Putamen (tissue), 1 donor: ENCODE results near the gene GAL.
"Not testable (repeated sequence)": the region's sequence is repeated elsewhere in the genome, so short reads cannot be mapped to it uniquely, and the experiment has no call there.

Experiments
- DNase-seq: peaks from one replicate; pipeline ENCODE4 v3.0.0-alpha.2; 2016; ENCODE audit warnings: low spot score

The GAL gene, protein sequence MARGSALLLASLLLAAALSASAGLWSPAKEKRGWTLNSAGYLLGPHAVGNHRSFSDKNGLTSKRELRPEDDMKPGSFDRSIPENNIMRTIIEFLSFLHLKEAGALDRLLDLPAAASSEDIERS

DNA sequence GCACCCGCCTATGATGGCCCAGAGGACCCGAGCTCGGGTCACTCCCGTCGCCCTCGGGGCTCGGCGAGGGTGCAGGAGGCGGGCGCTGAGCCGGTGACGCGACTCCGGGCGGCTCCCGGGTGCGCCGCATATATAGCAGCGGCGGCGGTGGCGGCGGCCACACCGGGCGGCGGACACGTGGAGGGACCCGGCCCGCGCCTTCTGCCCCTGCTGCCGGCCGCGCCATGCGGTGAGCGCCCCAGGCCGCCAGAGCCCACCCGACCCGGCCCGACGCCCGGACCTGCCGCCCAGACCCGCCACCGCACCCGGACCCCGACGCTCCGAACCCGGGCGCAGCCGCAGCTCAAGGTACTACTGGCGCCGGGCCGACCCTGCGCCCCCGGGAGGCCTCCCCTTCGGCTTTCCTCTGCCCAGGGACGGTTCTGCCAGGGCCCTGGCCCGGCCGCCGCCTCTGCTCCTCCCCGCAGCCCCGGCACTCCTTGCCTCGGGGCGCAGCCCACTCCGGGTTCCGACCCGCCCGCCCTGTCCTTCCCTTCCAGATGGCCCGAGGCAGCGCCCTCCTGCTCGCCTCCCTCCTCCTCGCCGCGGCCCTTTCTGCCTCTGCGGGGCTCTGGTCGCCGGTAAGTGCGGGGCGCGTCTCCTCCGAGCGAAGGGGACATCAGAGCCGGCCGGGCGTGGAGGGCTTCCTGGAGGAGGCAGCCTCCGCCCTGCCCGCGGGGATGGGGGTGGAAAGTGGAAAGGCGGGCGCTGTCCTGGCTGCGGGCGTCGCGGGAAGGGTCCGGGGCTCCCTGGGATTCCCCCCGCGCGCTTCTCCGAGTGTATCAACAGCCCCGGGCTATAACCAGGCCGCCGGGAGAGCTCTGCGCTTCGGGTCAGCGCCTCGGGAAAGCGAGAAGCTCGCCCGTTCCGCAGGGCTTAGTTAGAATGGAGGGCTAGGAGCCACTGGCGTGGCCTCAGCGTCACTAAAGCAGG lies at the start of gene GAL:
Gene GAL, plus strand, starts transcription at position 160 of the 972 bp plus-strand sequence. Its CDS starts 380 bp downstream, at position 540.
- no peak for DNase-seq

DNA sequence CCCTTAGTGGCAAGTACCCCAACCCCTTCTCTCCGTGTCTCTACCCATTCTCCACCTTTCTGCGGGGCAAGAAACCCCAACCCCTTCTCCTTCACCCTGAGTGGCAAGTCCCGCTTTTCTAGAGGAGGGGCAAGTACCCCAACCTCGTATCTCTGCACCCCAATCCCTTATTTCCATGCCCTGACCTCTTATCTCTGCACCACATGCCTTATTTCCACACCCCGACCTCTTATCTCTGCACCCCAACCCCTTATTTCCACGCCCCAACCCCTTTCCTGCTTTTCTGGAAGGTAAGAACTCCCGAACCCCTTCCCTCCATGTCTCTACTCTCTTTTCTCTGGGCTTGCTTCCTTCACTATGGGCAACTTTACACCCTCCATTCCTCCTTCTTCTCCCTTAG lies 49.7 kb upstream of the GAL start:
- DNase-seq: not testable (repeated sequence)

DNA sequence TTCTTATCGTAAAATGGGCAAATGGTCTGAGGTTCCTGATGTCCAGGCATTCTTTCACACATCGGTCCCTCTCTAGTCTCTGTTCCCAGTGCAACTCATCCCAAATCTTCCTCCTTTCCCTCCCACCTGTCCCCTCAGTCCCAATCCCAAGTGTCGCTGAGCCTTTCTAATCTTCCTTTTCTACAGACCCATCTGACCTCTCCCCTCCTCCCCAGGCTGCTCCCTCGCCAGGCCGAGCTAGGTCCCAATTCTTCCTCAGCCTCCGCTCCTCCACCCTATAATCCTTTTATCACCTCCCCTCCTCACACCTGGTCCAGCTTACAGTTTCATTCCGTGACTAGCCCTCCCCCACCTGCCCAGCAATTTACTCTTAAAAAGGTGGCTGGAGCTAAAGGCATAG lies 49.2 kb upstream of the GAL start:
- not testable (repeated sequence) for DNase-seq

DNA sequence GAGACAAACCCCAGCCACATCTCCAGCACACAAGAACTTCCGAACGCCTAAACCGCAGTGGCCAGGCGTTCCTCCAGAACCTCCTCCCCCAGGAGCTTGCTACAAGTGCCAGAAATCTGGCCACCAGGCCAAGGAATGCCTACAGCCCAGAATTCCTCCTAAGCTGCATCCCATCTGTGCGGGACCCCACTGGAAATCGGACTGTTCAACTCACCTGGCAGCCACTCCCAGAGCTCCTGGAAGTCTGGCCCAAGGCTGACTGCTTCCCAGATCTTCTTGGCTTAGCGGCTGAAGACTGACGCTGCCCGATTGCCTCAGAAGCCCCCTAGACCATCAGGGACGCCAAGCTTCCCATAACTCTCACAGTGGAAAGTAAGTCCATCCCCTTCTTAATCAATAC lies 48.5 kb upstream of the GAL start:
- DNase-seq: not testable (repeated sequence)

DNA sequence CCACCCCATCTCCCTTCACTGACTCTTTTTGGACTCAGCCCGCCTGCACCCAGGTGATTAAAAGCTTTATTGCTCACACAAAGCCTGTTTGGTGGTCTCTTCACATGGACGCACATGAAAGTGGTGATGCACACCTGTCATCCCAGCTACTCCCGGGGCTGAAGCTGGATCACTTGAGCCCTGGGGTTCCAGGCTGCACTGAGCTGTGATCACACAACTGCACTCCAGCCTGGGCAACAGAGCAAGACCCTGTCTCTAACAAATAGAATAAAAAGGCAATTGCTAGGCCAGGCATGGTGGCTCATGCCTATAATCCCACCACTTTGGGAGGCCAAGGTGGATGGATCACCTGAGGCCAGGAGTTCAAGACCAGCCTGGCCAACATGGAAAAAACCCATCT lies 45.0 kb upstream of the GAL start:
- DNase-seq: not testable (repeated sequence)

DNA sequence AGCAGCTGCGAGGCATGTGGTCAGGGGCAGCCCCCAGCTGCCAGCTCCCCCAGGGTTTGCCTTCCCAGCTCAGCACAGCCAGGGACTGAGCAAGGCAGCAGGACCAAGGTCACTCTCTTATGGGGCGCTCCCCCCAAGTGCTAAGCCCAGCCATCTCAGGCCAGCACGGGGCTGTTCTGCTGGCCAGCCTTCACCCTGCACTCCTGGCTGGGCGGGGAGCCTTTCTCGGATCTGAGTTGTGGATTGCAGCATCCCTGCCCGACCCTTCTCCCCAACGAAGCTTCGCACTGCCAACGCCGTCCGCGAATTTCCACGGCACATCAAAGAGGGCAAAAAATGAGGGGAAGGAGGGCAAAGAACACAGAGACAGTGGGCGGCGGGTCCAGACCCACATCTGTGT lies 42.5 kb upstream of the GAL start:
- DNase-seq: no peak

DNA sequence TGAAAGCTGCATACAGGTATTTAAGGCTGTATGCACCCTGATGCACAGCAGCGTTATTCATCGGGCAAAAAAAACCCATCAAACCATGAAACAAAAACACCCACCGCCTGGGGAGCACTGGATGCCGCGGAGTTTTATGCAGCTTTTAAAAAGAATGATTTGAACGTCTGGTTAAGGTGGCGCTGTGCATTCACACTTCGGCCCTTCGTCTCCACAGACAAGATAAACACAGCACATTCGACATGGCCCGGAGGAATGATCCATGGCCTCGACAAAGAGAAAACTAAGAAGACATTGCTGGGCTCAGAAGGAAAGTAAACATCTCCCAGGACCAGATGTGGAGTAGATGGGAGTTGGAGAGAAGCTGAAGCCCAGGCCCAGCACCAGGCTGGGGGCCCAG lies 40.8 kb upstream of the GAL start:
- no peak for DNase-seq

DNA sequence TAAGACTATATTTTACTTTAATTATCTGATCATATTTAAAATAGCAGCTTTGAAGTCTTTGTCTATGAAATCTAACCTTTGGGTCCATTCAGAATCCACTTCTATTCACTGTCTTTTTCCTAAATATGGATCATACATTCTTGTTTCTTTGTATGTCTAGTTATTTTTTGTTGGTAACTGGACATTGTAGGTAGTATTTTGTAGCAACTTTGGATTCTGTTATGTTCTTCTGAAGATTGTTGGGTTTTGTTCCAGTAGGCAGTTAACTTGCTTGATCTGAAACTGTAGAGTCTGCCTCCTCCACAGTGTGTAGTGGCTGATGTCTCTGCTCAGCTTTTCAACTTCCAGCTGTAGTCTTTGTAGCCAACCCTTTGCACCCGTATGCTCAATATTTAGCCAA lies 37.5 kb upstream of the GAL start:
- no peak for DNase-seq

DNA sequence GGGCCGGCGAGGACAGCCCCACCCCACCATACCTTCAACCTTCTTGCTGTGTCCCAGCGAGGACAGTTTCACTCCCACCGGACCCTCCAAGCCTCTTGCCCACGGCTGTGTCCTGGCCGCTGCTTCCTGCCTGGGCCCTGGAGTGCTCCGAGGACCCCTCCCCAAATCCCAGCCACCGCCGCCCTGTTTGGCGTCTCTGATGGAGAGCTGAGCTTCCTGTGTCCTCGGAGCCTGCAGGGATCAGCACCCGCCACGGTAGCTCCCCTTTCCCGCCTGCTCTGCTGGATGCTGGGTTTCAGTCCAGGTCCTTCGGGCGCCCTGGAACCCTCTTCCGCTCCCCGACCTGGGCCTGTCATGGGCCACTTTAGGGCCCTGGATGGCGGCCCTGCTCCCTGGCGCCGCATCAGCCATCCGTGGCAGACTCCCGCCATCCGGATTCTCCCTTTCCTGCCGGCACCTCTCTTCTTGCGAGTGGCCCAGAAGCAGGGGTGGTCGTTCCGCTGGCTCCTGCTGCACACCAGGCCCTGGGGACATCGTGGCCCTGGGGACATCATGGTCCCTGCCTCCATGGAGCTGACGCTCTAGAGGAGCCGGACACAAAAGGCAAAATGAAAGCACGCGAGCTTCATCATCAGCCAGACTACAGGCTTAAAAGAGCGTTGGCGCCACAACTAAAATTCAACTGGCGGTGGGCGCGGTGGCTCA lies 34.3 kb upstream of the GAL start:
- DNase-seq: no peak

DNA sequence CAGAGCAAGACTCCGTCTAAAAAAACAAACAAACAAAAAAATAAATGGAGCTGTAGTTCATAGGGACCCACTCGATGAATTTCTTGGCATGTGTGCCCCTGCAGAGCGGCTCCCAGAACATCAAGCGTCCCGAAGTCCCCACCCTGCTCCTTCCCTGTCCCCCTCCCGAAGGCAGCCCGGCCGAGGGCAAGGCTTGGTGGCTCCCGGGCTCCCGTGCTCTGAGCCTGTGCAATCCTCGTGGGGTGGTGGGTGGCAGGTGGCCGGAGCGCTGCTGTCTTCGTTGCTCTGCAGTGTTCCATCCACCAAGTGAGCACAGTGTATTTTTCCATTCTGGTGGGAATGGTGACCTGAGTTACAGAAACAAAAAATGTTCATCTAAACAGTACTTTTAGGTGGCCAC lies 33.5 kb upstream of the GAL start:
- no peak for DNase-seq

DNA sequence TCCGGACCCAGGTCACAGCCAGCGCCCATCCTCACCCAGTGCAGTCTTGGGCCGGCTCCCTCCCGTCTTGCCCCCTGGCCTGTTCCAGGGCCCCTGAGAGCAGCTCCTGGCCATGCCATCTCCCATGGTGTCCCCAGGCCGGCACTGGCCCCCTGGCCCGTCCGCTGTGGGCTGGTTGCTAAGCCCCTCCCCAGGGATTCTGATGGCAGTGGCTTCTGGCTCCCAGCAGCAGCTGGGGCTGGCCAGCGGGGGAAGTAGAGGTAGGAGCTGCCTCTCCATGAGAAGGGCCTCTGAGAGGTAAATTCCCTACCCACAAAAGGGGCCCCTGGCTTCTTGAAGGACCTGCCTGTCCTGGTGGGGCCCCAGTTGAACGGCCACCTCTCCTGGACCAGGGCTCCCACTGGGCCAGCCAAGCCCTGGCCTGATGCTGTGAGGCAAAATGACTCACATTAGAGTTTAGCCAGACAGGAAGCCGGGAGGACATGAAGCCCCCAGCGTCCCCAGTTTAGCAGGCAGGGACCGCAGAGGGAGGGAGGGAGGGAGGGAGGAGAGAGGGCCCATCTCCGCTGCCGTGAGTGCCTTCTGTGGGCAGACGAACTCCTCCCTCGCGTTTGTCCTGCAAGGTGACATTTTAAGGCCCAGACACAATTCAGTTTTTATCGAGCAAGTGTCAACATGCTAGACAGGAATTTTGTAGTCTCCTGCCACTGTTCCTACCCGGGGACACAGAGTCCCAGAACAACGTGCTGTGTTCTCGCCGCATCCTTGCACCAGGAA lies 32.9 kb upstream of the GAL start:
- DNase-seq: no peak

DNA sequence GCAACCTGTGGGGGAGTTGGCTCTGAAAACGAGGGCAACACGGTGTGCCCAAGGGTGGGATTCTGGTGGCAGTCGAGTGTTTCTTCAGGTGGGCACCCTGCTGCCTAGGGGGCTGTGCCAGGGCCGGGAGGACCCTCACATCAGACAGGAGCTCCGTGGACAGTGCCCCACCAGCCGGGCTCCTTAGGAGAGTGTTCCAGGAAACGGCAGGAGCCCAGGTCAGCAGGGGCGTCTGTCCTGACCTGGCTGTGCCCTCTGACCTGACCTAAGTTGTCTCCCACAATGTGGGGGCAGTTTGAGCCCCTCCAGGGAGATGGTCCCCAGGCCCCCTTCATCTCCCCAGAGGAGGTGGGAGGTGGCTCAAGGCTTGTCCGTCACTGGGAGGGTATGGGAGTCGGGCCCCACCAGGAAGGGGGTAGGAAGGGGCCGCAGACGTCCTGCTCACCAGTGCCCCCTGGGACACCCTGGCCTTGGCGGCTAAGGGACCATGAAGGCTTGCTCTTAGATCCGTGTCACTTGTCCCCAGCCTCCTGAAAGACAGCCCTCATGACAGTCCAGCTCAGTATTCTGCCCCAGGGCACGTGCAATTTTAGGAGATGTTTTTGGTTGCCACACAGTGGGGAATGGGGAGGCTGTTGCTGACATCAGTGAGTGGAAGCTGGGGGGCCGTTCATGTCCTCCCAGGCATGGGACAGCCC lies 32.2 kb upstream of the GAL start:
- no peak for DNase-seq

DNA sequence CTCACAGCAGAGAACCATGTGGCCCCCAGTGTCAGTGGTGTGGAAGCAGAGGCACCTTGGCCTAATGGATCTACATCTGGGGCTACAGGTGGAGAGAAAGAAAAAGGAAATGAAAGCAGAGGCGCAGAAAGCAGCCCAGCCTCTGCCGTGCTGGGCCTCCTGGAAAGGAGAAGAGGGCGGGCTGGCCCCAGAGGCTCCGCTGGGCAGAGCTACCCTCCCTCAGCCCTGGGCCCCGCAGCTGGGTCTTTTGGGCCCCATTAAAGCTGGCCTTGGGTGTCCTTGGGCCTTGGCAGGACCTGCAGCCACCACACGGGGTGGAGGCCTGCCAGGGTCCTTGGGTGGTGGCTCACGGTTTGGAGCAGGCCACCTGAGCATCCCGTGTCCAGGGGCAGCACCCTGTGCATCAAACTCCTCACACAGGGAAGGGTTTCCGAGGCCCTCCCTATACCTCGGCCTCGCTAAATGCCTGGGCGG lies 31.6 kb upstream of the GAL start:
- no peak for DNase-seq

DNA sequence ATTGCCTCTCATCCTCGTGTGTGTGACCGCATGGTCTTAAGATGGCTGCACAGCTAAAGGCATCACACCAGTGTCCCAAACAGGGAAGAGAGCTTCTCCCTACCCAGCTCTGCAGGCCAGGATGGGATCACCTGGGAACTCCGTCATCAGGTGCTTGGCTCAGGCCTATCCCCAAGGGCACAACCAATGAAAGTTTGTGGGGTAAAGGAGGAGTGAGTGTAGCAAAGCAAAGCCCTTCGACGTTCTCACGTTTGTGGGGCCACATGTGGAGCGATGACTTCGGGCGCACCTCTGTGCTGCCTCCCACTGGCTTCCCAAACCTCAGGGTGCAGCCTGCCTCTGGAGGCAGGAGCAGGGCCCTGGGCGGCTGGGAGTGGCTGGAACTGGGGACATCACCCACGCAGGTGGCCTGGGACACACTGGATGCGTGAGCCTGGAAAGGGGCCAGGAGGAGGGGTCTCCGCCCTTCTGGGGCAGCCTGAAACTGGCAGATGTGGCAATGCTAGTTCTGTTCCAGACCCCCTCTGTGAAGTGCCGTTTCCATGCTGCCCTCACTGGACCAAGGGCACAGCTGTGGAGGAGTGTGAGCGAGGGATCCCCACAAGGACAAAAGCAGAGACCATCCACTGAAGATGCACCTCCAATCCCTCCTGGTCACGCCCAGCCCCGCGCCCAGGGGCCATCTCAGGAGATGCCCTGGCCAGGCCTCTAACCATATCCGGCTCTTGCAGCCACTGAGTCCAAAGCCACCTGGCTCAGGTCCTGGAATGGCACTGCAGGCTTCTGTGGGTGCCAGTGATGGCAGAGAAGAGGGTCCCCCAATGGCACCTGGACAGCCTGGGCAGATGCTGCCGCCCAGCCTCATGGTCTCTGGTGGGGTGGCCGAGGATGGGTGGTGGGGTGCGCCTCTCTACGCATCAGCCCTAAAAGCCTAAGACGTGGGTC lies 30.6 kb upstream of the GAL start:
- no peak for DNase-seq

DNA sequence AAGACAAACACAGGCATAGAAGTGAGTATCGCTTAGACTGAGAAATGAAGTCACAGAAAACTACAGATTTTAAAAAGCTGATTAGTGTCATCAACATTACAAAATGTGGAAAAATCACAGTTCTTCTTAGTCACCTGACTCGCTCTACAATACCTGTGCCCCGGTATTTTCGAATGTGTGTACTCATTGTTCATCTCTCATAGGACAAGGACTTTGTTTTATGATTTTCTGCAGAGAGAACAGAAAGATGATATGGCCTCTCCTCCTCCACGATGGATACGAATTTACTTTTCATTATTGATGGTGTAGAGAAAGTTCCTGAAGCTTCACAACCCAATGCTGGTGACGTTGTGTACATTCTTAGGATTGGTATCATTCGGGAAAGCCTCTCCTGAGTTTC lies 29.4 kb upstream of the GAL start:
- DNase-seq: no peak

DNA sequence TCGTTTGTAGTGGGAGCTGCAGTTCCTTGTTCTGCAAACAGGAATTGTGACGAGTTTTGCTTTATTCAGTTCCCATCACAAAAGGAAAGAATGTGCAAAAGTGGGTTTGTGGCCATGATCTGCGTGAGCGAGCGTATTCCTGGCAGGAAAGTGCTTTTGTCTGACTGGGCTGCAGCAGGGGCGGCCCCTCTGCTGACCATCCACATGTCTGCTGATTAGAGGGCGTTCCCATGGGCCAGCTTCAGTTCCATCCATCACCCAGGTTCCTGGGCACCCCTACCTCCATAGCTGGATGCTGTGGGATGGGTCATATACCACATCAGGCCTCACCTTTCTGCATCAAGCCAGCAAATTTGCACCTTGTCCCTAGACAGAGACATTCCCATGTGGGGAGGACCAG lies 28.9 kb upstream of the GAL start:
- no peak for DNase-seq

DNA sequence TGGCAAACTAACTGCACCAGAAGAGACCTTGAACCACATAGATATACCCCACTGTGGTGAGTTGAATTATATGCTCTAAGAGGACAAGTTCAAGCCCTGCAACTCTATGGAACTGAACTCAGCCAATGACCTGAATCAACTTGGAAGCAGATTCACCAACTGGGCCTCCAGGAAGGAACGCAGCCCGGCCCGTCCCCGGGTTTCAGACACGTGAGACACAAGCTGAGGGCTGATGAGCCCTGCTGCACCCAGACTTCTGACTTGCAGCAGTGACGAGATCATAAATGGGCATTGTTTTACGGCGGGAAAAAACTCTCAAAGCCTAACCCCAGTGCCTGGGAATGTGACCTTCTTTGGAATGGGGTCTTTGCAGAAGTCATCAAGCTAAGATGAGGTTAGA lies 28.5 kb upstream of the GAL start:
- DNase-seq: no peak

DNA sequence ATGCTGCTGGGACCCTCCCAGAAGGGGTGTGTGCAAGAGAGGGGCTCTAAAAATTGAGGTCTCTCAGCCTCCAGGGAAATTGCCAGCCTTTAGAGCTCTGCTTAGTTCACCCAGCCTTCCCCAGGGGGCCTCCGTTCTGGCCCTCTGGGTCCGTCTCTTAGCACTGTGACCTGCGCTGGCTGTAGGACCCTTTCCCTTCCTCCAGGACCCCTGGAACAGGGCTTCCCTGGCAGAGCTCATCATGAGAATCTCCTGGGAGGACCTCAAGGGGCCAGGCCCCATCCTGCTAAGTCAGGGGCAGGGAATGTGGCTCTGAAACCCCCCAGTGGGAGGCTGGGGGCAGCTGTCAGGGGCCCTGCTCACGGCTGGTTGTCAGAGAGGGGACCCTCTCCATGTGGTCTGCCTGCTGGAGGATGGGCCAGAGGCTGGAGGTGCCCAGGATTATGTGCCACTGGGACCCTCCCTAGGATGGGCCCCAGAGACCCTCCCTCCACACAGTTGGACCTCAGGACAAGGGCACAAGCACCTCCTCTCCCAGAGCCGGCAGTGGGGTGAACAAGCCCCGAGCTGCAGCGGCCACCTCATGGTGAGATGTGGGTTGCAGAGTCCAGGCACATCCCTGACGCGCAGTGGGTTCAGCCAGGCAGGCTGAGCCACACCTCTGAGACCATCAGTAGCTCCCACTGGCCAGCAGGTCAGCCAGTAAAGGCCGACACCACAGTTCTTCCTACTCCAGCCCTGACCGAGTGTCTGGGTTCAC lies 27.1 kb upstream of the GAL start:
- no peak for DNase-seq

DNA sequence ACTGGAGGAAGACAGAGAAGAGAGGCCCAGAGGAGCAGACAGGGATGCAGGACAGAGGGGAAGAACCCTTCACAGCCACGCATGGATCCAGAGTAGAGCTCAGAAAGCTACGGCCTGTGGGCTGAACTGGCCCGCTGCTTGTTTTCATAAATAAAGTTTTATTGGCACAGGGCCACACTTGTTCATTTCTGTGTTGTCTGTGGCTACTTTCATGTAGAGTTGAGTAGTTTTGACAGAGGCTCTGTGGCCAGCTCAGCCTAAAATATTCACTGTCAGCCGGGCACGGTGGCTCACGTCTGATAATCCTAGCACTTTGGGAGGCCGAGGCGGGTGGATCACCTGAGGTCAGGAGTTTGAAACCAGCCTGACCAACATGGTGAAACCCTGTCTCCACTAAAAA lies 26.2 kb upstream of the GAL start:
- DNase-seq: no peak

DNA sequence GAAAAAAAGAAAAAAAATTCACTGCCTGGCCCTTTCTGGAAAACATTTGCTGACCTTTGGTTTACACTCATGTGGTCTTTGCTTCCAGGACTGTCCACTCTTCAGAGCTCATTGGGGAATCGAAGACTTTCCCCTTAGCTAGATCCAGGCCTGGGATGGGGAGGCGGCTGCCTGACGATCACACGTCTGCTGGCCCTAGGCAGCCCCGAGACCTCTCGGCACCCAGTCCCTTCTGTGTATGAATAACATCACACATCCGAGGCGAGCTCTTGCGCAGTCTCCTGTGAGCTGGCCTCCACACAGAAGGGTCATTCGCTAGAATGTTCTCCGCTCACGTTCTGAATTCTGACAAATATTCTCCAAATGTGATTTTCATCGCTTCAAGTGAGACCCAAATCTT lies 25.7 kb upstream of the GAL start:
- no peak for DNase-seq
